GM23338 (cell line): ENCODE results near the gene NDUFA3. TPM values are rescaled to one million over a fixed set of nuclear protein-coding genes. Genes with fewer than 3 reads are reported as not detected.

Experiments
- ATAC-seq: fragments of 200-7000 bp; cut with Tn5 transposase; 3 replicates; pipeline ENCODE4 v1.9.1; 2020
- DNase-seq: peaks from one replicate; pipeline ENCODE4 v3.0.0-alpha.2; 2015; ENCODE audit warnings: low spot score
- H2AFZ ChIP-seq: fragments of 200-600 bp; sonication (generic); 2 replicates; pipeline ENCODE4 v1.8.0; 2016; ENCODE audit warnings: antibody characterized with exemption, mild to moderate bottlenecking, moderate library complexity
- H3F3A ChIP-seq: fragments of 200-600 bp; sonication (generic); replicated peaks from 2 replicates; pipeline ENCODE4 v1.8.0; 2017; ENCODE audit warnings: antibody characterized with exemption, mixed run types, low read depth
- H3K27ac ChIP-seq: fragments of 200-600 bp; sonication (generic); 2 replicates; pipeline ENCODE4 v1.6.1; 2016; ENCODE audit warnings: low read depth
- H3K27me3 ChIP-seq: fragments of 200-600 bp; sonication (generic); 2 replicates; pipeline ENCODE4 v1.8.0; 2016; ENCODE audit warnings: mild to moderate bottlenecking, mixed run types, moderate library complexity; ENCODE audit not compliant: insufficient read depth
- H3K36me3 ChIP-seq: fragments of 200-600 bp; sonication (generic); 2 replicates; pipeline ENCODE4 v1.8.0; 2016; ENCODE audit warnings: mild to moderate bottlenecking; ENCODE audit not compliant: insufficient read depth
- H3K4me1 ChIP-seq: fragments of 200-600 bp; sonication (generic); 2 replicates; pipeline ENCODE4 v1.8.0; 2016; ENCODE audit warnings: mild to moderate bottlenecking, moderate library complexity; ENCODE audit not compliant: insufficient read depth
- H3K4me2 ChIP-seq: fragments of 200-600 bp; sonication (generic); 2 replicates; pipeline ENCODE4 v1.7.1; 2017; ENCODE audit warnings: mixed run types
- H3K4me3 ChIP-seq: fragments of 200-600 bp; sonication (generic); 2 replicates; pipeline ENCODE4 v1.6.1; 2016; ENCODE audit warnings: mixed run types
- H3K79me2 ChIP-seq: fragments of 200-600 bp; sonication (generic); replicated peaks from 2 replicates; pipeline ENCODE4 v1.8.0; 2017; ENCODE audit warnings: mild to moderate bottlenecking; ENCODE audit not compliant: insufficient read depth
- H3K9me2 ChIP-seq: fragments of 200-600 bp; sonication (generic); 2 replicates; pipeline ENCODE4 v1.8.0; 2017; ENCODE audit not compliant: insufficient read depth
- H4K20me1 ChIP-seq: fragments of 200-600 bp; sonication (generic); replicated peaks from 2 replicates; pipeline ENCODE4 v1.8.0; 2017; ENCODE audit warnings: mild to moderate bottlenecking; ENCODE audit not compliant: insufficient read depth
- H3K27ac Mint-ChIP-seq: 2 replicates; pipeline ENCODE4 v1.8.0; 2020; ENCODE audit warnings: inconsistent platforms, mild to moderate bottlenecking, moderate library complexity, mixed read lengths
- H3K27me3 Mint-ChIP-seq: 3 replicates; pipeline ENCODE4 v1.8.0; 2022; ENCODE audit warnings: low read depth, mild to moderate bottlenecking, moderate library complexity, mixed read lengths, inconsistent platforms; ENCODE audit not compliant: insufficient read depth, poor library complexity
- H3K36me3 Mint-ChIP-seq: 3 replicates; pipeline ENCODE4 v1.8.0; 2021; ENCODE audit warnings: low read depth, mild to moderate bottlenecking, inconsistent platforms, moderate library complexity, mixed read lengths
- H3K4me1 Mint-ChIP-seq: 3 replicates; pipeline ENCODE4 v1.8.0; 2020; ENCODE audit warnings: mild to moderate bottlenecking, inconsistent platforms, mixed read lengths
- H3K4me3 Mint-ChIP-seq: 3 replicates; pipeline ENCODE4 v1.8.0; 2021; ENCODE audit warnings: moderate library complexity, mild to moderate bottlenecking, inconsistent platforms, mixed read lengths
- H3K9me3 Mint-ChIP-seq: 3 replicates; pipeline ENCODE4 v1.8.0; 2020; ENCODE audit warnings: moderate library complexity, mild to moderate bottlenecking, inconsistent platforms, mixed read lengths
- CTCF ChIP-seq, 2 experiments: fragments of 200-600 bp in 1 of 2; sonication (generic) in 1 of 2; conservative IDR thresholded peaks; 2 replicates each; pipeline versions ENCODE4 v1.5.1 to v1.6.1; 2016 to 2017; ENCODE audit warnings: antibody characterized with exemption in 2 of 2, low read depth in 2 of 2, mild to moderate bottlenecking in 2 of 2, moderate library complexity in 1 of 2
- EZH2 ChIP-seq: fragments of 200-600 bp; sonication (generic); IDR thresholded peaks from one replicate; pipeline ENCODE4 v1.8.0; 2017; ENCODE audit warnings: antibody characterized with exemption, mild to moderate bottlenecking, low read depth; ENCODE audit not compliant: unreplicated experiment
- JUNB ChIP-seq: IDR thresholded peaks from one replicate; pipeline ENCODE4 v1.6.1; 2016; ENCODE audit warnings: antibody characterized with exemption; ENCODE audit not compliant: unreplicated experiment
- NANOG ChIP-seq: IDR thresholded peaks from 2 replicates; pipeline ENCODE4 v1.6.1; 2016; ENCODE audit warnings: antibody characterized with exemption, borderline replicate concordance
- ZNF331 ChIP-seq: fragments of 250-450 bp; sonication (Bioruptor Pico); IDR thresholded peaks from 2 replicates; pipeline ENCODE4 v1.5.0; 2020; ENCODE audit warnings: low read depth, mild to moderate bottlenecking, moderate library complexity
- ZNF462 ChIP-seq: fragments of 250-450 bp; sonication (Bioruptor Pico); IDR thresholded peaks from 2 replicates; pipeline ENCODE4 v1.5.0; 2020; ENCODE audit warnings: mild to moderate bottlenecking, moderate library complexity
- polyA plus RNA-seq: library from polyadenylated mRNA; unstranded; fragments of >200 nt; fragmentation: Nextera tagmentation; extraction: Ambion mirVana; gene quantifications from 2 replicates; pipeline ENCODE4 v1.2.1, GENCODE V29; 2016
- total RNA-seq: library from RNA; depleted of rRNA; stranded (reverse); fragments of >200 nt; shearing (Covaris generic); gene quantifications from 2 replicates; pipeline ENCODE4 v1.2.3, GENCODE V29; 2014

Gene NDUFA3
- total and polyA plus RNA-seq, 2 experiments from 2014 or later = 28.4 to 691 TPM

GRCh38 chr19:54123682-54124081 is 21.0 kb downstream of the NDUFA3 start (continued):
- TF ChIP-seq ZNF462 = no peak
- TF ChIP-seq EZH2 = no peak

- H3K4me1 Mint-ChIP-seq = no peaks in the 10 kb centered on the region
- H3K4me1 ChIP-seq = no peaks in the 10 kb centered on the region
- TF ChIP-seq EZH2 (no peak), ZNF462 (no peak), NANOG (no peak), ZNF331 (no peak), CTCF (conservative IDR thresholded peaks at IDR 0.05; ENCODE audit: low read depth in 2 of 2) (no peak), JUNB (no peak)
These were observed 21.7 kb downstream of the NDUFA3 start for GRCh38 chr19:54124393-54124792.

More at GRCh38 chr19:54124393-54124792, 21.7 kb downstream of the NDUFA3 start:
- Histone ChIP-seq H4K20me1 (no peaks in the 10 kb centered on the region; the same call in 1 of the 2 replicates), H3K9me2 (no peaks in the 10 kb centered on the region), H3K27me3 (no peaks in the 10 kb centered on the region), H3K4me3 (no peak overlapping the region), H3K36me3 (peaks cover 7% of the 10 kb centered on the region; the same call in 1 of the 2 replicates), H3K27ac (no peak overlapping the region), H3K4me2 (no peak overlapping the region), H2AFZ (no peak overlapping the region), H3F3A (0 out of 2 replicates have a peak, but pooled peaks cover 2% of the 10 kb centered on the region), H3K79me2 (no peaks in the 10 kb centered on the region)
- H3K27me3 Mint-ChIP-seq = peaks cover 15% of the 10 kb centered on the region
- H3K27ac Mint-ChIP-seq = no peak overlapping the region
- ATAC-seq (no peak), DNase-seq (no peak)
- no peak overlapping the region for H3K4me3 Mint-ChIP-seq
- H3K36me3 Mint-ChIP-seq = peaks cover 68% of the 10 kb centered on the region
- H3K9me3 Mint-ChIP-seq = no peaks in the 10 kb centered on the region
